Measurements from ENCODE around the gene BAG5.

Gene BAG5

DNA sequence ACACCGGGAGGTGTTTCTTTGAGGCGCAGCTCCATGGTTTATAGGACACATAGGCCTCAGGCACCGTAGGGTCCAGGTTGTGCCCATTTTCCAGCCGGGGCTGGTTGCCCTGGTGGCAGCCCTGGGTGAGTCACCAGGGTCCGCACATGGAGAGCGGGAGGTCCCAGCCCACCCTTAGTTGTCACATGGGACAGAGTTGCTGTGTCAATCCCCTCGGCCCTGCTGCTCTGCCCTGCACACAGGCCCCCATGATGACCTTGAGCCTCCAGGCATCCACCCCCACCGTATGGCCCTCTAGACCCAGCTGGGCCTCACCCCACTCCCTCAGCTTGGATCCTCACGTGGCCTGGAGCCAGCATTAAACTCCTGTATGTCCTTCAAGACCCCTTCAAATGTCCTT is 25.8 kb downstream of the BAG5 start:
- peaks cover 19 to 44% (median 39%) of the 10 kb centered on the region in 10 experiments for H3K4me1 ChIP-seq
- H3K27ac ChIP-seq = no peak overlapping the region
- no peaks in the 10 kb centered on the region for H3K9me3 ChIP-seq (replicated peaks in 1 of 11)
- no peak overlapping the region for H3K4me3 ChIP-seq
- TF ChIP-seq Cebpa-rat (IDR thresholded peaks at IDR 0.05) = no peak
- H3K4me2 ChIP-seq = no peak overlapping the region
- no peak overlapping the region for H3K9ac ChIP-seq
- peaks cover 0 to 5% (median 0%) of the 10 kb centered on the region in 11 experiments; a peak in 1 of 22 replicates for H3K27me3 ChIP-seq
- peaks cover 0 to 99% (median 91%) of the 10 kb centered on the region in 11 experiments; a peak in 20 of 22 replicates for H4K20me1 ChIP-seq
- H3K36me3 ChIP-seq = peaks cover 14 to 61% (median 50%) of the 10 kb centered on the region in 11 experiments; a peak in 21 of 22 replicates

DNA sequence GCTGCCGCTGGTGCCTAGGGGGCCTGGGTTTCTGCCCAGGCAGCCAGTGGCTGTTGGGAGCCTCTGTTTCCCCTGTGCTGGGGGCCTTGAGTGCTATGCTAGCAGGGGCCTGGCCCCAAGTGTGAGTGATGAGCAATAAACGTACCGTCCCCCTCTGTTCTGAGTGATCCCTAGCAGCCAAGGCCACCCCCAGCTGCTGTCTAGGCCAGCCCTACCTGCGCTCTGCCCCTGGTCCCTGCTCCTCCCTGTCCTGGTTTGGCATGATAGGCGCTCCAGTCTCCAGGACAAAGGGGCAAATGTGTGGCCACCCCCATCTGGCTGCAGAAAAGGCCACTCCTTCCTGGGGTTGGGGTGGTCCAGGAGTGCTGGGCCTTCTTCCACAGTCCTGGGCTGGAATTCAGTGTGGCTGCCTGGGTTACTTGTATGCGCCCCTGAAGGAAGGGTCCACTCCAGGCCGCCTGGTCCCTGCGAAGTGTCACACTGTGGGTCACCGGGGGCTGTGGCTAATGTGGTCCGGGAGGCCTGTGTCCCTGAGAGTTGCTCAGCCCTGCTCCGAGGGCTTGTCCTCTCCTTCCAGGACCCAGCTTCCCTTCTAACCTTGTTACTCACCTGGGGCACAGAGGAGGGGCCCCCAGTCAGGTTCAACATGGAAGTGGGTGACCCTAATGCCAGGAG is 26.4 kb downstream of the BAG5 start:
- Histone ChIP-seq H3K27me3 (peaks cover 0 to 5% (median 0%) of the 10 kb centered on the region in 11 experiments; a peak in 1 of 22 replicates), H4K20me1 (peaks cover 0 to 99% (median 91%) of the 10 kb centered on the region in 11 experiments; a peak in 20 of 22 replicates), H3K9me3 (replicated peaks in 1 of 11) (no peaks in the 10 kb centered on the region), H3K4me1 (peaks cover 25 to 44% (median 35%) of the 10 kb centered on the region in 10 experiments), H3K9ac (no peak overlapping the region), H3K4me3 (no peak overlapping the region), H3K36me3 (peaks cover 14 to 68% (median 51%) of the 10 kb centered on the region in 11 experiments; a peak in 21 of 22 replicates), H3K4me2 (no peak overlapping the region), H3K27ac (no peak overlapping the region)
- no peak for TF ChIP-seq Cebpa-rat (IDR thresholded peaks at IDR 0.05)

DNA sequence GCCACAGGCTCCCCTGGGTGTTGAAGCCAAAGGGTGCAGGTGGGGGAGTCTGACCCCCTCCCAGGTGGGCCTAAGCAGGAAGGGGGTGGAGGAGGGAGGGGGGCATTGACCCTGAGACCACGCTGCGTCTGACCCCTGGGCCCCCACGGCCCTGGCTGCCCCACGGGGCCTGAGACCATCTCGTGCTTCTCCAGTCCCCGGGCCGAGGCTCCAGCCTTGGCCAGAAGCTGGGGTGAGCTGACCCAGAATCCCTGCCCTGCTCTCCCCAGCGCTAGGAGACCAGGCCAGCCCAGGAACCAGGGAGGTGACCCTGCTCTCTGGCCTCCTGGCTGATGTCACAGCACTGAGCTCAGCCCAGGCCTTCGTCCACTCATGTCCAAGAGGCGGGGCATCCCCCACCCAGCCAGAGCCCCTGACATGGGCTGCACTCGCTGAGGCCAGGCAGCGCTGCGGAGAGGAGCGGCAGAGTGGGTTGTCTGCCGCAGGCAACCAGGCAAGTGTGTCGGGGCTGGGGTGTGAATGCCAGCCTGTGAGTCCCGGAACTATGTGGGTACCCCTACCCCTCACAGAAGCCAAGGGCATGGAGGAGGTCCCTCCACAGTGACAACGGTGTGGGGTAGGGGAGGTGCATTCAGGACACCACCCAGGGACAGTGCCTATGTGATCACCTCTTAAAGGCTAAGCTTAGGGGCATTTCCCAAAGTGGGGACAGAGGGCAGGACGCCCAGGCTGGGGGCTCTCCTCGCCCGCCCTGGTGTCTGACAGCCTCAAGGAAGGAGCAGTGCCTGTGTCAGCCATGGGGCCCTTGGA is 27.2 kb downstream of the BAG5 start:
- Histone ChIP-seq H3K27me3 (peaks cover 0 to under 1% (median 0%) of the 10 kb centered on the region in 11 experiments; a peak in 1 of 22 replicates), H3K36me3 (peaks cover 14 to 75% (median 58%) of the 10 kb centered on the region in 11 experiments; a peak in 21 of 22 replicates), H3K9ac (no peak overlapping the region), H4K20me1 (peaks cover 0 to 99% (median 95%) of the 10 kb centered on the region in 11 experiments; a peak in 20 of 22 replicates), H3K4me2 (no peak overlapping the region), H3K4me3 (no peak overlapping the region), H3K9me3 (replicated peaks in 1 of 11) (no peaks in the 10 kb centered on the region), H3K27ac (no peak overlapping the region), H3K4me1 (peaks cover 26 to 44% (median 37%) of the 10 kb centered on the region in 10 experiments)
- TF ChIP-seq Cebpa-rat (IDR thresholded peaks at IDR 0.05) = no peak

DNA sequence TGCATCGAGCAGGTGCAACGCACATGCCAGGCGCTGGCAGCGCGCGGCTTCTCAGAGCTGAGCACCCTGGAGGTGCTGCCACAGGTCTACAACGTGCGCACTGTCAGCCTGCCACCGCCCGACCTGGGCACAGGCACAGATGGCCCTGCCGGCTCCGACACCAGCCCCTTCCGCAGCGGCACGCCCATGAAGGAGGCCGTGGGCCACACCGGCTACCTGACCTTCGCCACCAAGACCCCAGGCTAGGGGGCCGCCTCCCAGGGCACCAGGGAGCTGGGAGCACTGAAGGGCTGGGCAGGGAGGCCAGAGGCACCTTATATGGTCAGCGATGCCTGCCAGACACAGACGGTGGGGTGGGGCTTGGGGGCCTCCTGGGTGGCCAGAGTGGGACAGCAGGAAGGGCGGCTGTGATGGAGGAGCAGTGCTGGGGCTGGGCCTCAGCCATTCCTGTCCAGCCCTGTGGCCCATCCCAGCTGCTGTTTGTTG is 27.8 kb downstream of the BAG5 start:
- Histone ChIP-seq H3K4me1 (peaks cover 33 to 46% (median 38%) of the 10 kb centered on the region in 10 experiments), H3K4me3 (no peak overlapping the region), H3K36me3 (peaks cover 14 to 80% (median 64%) of the 10 kb centered on the region in 11 experiments; a peak in 21 of 22 replicates), H3K9me3 (replicated peaks in 1 of 11) (no peaks in the 10 kb centered on the region), H3K9ac (no peak overlapping the region), H4K20me1 (peaks cover 0 to 100% (median 98%) of the 10 kb centered on the region in 11 experiments; a peak in 19 of 22 replicates), H3K4me2 (no peak overlapping the region), H3K27me3 (no peaks in the 10 kb centered on the region), H3K27ac (no peak overlapping the region)
- TF ChIP-seq Cebpa-rat (IDR thresholded peaks at IDR 0.05) = no peak

DNA sequence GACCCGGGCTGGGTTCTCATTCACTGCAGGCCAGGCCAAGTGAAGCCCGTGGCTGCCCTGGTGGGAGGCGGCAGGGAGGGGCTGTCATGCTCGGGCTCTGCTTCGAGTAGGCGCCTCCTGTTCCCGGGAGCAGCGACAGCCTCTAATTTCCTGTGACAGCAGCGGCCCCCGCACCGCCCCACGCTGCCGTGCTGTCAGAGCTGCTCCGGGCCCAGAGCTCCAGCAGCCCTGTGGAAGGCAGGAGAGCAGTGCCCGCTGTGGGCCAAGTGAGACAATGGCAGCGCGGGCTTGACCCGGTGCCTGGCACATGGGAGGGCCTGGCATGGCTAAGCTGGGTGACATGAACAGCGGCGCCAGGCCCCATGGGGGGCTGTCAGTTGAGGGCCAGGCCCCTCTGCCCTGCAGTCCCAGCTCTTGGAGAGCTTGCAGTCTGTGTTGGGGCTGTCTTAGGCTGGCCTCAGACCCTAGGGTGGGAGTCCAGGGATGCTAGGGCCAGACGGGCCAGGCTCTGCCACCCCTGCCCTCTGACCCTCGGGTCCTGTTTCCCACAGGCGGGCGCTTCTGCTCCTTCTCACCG is 28.4 kb downstream of the BAG5 start:
- Histone ChIP-seq H3K4me3 (no peak overlapping the region), H3K4me1 (peaks cover 31 to 47% (median 35%) of the 10 kb centered on the region in 10 experiments), H3K36me3 (peaks cover 14 to 80% (median 64%) of the 10 kb centered on the region in 11 experiments; a peak in 21 of 22 replicates), H3K4me2 (peak overlapping the region in 2 of 11 experiments; percentile 77 to 86; a peak in 2 of 22 replicates), H3K9ac (peak overlapping the region in 2 of 11 experiments; percentile 61 to 69; a peak in 2 of 22 replicates), H3K27ac (peak overlapping the region in 1 of 11 experiments; percentile 38; a peak in 1 of 22 replicates), H3K9me3 (replicated peaks in 1 of 11) (no peaks in the 10 kb centered on the region), H4K20me1 (peaks cover 0 to 99% (median 93%) of the 10 kb centered on the region in 11 experiments; a peak in 18 of 22 replicates), H3K27me3 (no peaks in the 10 kb centered on the region)
- no peak for TF ChIP-seq Cebpa-rat (IDR thresholded peaks at IDR 0.05)

DNA sequence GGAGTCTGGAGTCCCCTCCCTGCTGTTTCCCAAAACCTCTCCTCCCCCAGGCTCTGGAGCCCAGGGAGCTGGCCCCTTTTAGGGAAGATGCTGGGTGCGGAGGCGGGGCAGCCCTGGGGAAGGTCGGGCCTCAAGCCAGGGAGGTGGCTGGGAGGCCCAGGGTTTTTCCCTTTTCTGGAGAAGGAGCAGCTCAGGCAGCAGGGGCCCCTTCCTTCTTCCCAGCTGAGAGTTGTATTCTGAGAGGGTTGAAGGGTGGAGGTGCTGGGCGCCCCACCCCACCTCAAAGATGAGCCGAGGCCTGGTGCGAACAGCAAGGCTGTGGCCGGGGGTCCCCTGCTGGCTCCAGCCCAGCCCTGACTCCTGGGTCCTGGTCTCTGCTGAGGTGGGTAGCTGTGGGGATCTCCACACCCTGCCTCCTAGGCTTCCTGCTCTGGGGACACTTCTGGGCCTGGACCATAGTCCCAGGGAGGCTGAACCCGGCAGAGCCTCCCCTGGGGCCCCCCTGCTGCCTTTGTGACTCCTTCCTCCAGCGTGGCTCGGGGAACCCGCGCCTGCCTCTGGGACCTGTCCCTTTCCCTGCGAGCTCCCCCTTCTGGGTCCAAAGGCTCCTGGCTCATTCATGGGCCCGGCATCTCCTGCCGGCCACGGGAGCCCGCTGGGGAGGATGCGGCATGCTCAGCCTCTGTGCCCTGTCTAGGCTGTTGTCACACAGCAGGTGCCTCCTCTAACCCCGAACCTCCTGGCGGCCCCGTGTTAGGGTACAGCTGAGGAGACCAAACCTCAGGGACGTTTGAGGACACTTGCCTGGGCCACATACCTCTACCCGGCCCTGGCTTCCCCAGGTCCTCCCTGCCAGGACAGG is 29.1 kb downstream of the BAG5 start:
- Histone ChIP-seq H3K4me2 (peak overlapping the region in 3 of 11 experiments; percentile 12 to 86 (median 77); a peak in 4 of 22 replicates), H3K36me3 (peaks cover 14 to 80% (median 64%) of the 10 kb centered on the region in 11 experiments; a peak in 21 of 22 replicates), H3K27ac (peak overlapping the region in 1 of 11 experiments; percentile 38; a peak in 1 of 22 replicates), H4K20me1 (peaks cover 0 to 92% (median 87%) of the 10 kb centered on the region in 11 experiments; a peak in 18 of 22 replicates), H3K9ac (peak overlapping the region in 3 of 11 experiments; percentile 7 to 69 (median 61); a peak in 5 of 22 replicates), H3K4me3 (no peak overlapping the region), H3K27me3 (no peaks in the 10 kb centered on the region), H3K4me1 (peaks cover 29 to 51% (median 33%) of the 10 kb centered on the region in 10 experiments), H3K9me3 (replicated peaks in 1 of 11) (no peaks in the 10 kb centered on the region)
- no peak for TF ChIP-seq Cebpa-rat (IDR thresholded peaks at IDR 0.05)

DNA sequence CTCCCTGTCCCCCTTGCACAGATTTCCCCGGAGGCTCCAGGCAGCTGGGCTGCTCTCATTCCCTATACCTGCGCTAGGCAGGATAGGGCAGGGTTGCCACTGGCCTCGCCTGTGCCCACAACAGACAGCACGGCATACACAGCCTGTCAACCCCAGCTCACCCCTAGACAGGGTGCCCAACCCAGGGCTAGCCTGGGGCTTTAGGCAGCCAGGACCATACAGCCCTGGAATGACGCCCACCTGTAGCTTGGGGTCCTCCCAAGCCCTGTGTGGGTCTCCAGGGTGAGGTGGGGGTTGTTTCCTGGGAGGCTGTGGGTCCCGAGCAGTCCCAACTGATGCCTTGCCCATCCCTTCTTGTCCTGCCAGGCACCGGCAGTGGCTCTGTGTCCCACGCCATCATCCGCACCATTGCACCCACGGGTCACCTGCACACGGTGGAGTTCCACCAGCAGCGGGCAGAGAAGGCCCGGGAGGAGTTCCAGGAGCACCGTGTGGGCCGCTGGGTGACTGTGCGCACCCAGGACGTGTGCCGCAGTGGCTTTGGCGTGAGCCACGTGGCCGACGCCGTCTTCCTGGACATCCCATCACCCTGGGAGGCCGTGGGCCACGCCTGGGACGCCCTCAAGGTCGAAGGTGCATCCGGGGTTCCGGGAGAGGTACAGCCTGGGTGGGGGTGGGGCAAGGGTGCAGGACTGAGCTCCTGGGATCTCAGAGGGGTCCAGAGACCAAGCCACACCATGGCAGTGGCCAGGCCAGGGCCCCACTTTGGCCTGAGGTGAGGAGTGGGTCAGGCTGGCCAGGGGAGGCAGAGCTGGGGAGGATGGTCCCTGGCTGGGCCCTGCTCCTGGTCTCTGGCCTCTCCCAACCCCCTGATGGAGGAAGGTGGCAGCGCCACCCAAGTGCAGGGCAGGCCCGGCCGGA is 30.0 kb downstream of the BAG5 start:
- H3K4me1 ChIP-seq = peaks cover 33 to 60% (median 35%) of the 10 kb centered on the region in 10 experiments
- no peak overlapping the region for H3K4me3 ChIP-seq
- H3K9ac ChIP-seq = peak overlapping the region in 3 of 11 experiments; percentile 7 to 69 (median 61); a peak in 5 of 22 replicates
- no peak for TF ChIP-seq Cebpa-rat (IDR thresholded peaks at IDR 0.05)
- peak overlapping the region in 3 of 11 experiments; percentile 12 to 86 (median 77); a peak in 4 of 22 replicates for H3K4me2 ChIP-seq
- H3K27ac ChIP-seq = peak overlapping the region in 1 of 11 experiments; percentile 38; a peak in 1 of 22 replicates
- peaks cover 14 to 77% (median 64%) of the 10 kb centered on the region in 11 experiments; a peak in 21 of 22 replicates for H3K36me3 ChIP-seq
- H3K9me3 ChIP-seq (replicated peaks in 1 of 11) = no peaks in the 10 kb centered on the region
- H4K20me1 ChIP-seq = peaks cover 0 to 83% (median 78%) of the 10 kb centered on the region in 11 experiments; a peak in 18 of 22 replicates
- no peaks in the 10 kb centered on the region for H3K27me3 ChIP-seq
